OCI-LY7 (cell line): Measurements from ENCODE around the gene SLC35F2. TPM values are rescaled to one million over a fixed set of nuclear protein-coding genes. Genes with fewer than 3 reads are reported as not detected.

Experiments
- BruUV-seq: library from RNA; stranded (reverse); fragments of 400-500 nt; replicated peaks from 2 replicates; lab custom pipeline; 2021; lab: Mats Ljungman, UMichigan
- CTCF ChIA-PET: fragments of 300-600 bp; sonication (Branson Sonifier 250); formaldehyde crosslinking; loops from one replicate; lab custom pipeline; 2022; ENCODE audit warnings: antibody characterized with exemption; ENCODE audit not compliant: unreplicated experiment; lab: Charles Lee
- POLR2A ChIA-PET: fragments of 300-600 bp; sonication (Branson Sonifier 250); formaldehyde crosslinking; loops from one replicate; lab custom pipeline; 2022; ENCODE audit warnings: antibody characterized with exemption; lab: Charles Lee
- DNase-seq: peaks from one replicate; pipeline ENCODE4 v3.0.0-alpha.2; 2015; ENCODE audit warnings: low spot score
- H2AFZ ChIP-seq: fragments of 200-600 bp; sonication (generic), shearing (Covaris generic); 2 replicates; pipeline ENCODE4 v1.6.1; 2014; ENCODE audit warnings: mild to moderate bottlenecking, antibody characterized with exemption, low read length, moderate library complexity
- H3K27ac ChIP-seq: fragments of 200-600 bp; sonication (generic); 2 replicates; pipeline ENCODE4 v1.5.1; 2014; ENCODE audit warnings: mixed run types, low read depth, mild to moderate bottlenecking, moderate library complexity, low read length, inconsistent platforms; ENCODE audit not compliant: poor library complexity, severe bottlenecking
- H3K36me3 ChIP-seq: fragments of 200-600 bp; sonication (generic); 2 replicates; pipeline ENCODE4 v1.6.1; 2014; ENCODE audit warnings: mild to moderate bottlenecking, antibody characterized with exemption, low read length, moderate library complexity, mixed read lengths; ENCODE audit not compliant: insufficient read depth
- H3K4me1 ChIP-seq: fragments of 200-600 bp; sonication (generic); 2 replicates; pipeline ENCODE4 v1.5.1; 2014; ENCODE audit warnings: mild to moderate bottlenecking, low read length; ENCODE audit not compliant: insufficient read depth, poor library complexity, severe bottlenecking
- H3K4me2 ChIP-seq: fragments of 200-600 bp; sonication (generic); 2 replicates; pipeline ENCODE4 v1.6.1; 2014; ENCODE audit warnings: mild to moderate bottlenecking, low read length
- H3K4me3 ChIP-seq: fragments of 200-600 bp; sonication (generic); 2 replicates; pipeline ENCODE4 v1.5.1; 2014; ENCODE audit warnings: mild to moderate bottlenecking, low read depth, low read length; ENCODE audit not compliant: poor library complexity, severe bottlenecking
- H3K79me2 ChIP-seq: fragments of 200-600 bp; sonication (generic); 2 replicates; pipeline ENCODE4 v1.6.1; 2016; ENCODE audit warnings: low read depth, mild to moderate bottlenecking, low read length, moderate library complexity, mixed read lengths; ENCODE audit not compliant: insufficient read depth
- H3K9me2 ChIP-seq: fragments of 200-600 bp; sonication (generic); 2 replicates; pipeline ENCODE4 v1.6.1; 2016; ENCODE audit warnings: mild to moderate bottlenecking, low read length, mixed read lengths; ENCODE audit not compliant: insufficient read depth
- H3K9me3 ChIP-seq: fragments of 200-600 bp; sonication (generic); 2 replicates; pipeline ENCODE4 v1.6.1; 2014; ENCODE audit warnings: mild to moderate bottlenecking, mixed run types, low read length, mixed read lengths
- H4K20me1 ChIP-seq: fragments of 200-600 bp; sonication (generic); 2 replicates; pipeline ENCODE4 v1.6.1; 2014; ENCODE audit warnings: mild to moderate bottlenecking, antibody characterized with exemption, low read length, moderate library complexity, mixed read lengths; ENCODE audit not compliant: insufficient read depth
- EZH2phosphoT487 ChIP-seq: fragments of 200-600 bp; sonication (generic); IDR thresholded peaks from 2 replicates; pipeline ENCODE4 v1.6.1; 2018; ENCODE audit warnings: low read depth, borderline replicate concordance, mild to moderate bottlenecking, mixed run types, antibody characterized with exemption, low read length, moderate library complexity, mixed read lengths
- intact Hi-C: fragments of 100-400 bp; cut with micrococcal nuclease; formaldehyde crosslinking; loops from one replicate; pipeline ENCODE4 v1.10.0; 2022; ENCODE audit not compliant: unreplicated experiment
- total RNA-seq, 2 experiments: library from RNA; depleted of rRNA in 1 of 2; stranded (reverse); fragments of >200 nt in 1 of 2; shearing (Covaris generic) in 1 of 2; gene quantifications; 2 replicates each; pipeline ENCODE4 v1.2.3, GENCODE V29; 2014 to 2022
- TF ChIP-seq, protein P1 (sequence below): fragments of 200-600 bp; sonication (generic); conservative IDR thresholded peaks from 2 replicates; pipeline ENCODE4 v1.5.1; 2014; ENCODE audit warnings: mild to moderate bottlenecking, antibody characterized with exemption, low read length, moderate library complexity, mixed read lengths

Gene SLC35F2
- total RNA-seq, 2 experiments from 2014 or later: 21.1 to 23.3 TPM

DNA sequence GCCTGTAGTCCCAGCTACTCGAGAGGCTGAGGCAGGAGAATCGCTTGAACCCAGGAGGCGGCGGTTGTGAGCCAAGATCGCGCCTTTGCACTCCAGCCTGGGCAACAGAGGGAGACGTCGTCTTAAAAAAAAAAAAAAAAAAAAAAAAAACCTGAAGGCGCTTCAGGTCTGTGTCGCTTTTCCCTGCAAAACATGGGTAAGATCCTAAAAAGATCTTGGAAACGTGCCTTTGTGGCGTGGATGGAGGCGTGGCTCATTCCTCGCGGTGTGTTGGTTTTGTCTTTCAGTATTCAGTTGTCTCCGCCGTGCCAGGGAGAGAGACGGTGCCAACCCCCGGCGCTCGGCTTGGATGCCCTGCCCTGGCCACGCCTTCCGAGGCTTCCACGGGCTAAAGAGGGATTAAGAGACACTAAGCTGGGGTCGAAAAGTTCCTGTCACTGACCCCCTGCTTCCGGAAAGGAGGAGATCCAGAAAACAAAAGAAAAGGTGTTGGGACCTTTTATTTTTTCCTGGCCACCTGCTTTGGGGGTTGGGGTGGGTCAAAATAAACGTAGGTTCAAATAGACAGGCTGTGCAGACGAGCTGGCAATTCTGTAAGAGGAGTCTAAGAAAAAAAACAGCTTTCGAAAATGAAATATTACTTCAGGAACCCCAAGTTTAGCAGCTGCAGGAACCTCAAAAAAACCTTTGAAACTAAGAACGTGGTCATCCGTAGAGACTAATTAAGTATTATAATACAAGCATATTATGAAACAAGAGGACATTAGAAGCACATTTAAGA lies 1.1 kb upstream of the SLC35F2 start:
- Histone ChIP-seq H3K9me3 (no peaks in the 10 kb centered on the region), H4K20me1 (no peaks in the 10 kb centered on the region), H3K9me2 (no peaks in the 10 kb centered on the region), H3K27ac (peak overlapping the region; percentile 62), H3K79me2 (peaks cover 32% of the 10 kb centered on the region), H3K4me2 (peak overlapping the region; percentile 71), H3K4me1 (peaks cover 18% of the 10 kb centered on the region), H3K36me3 (peaks cover 11% of the 10 kb centered on the region), H2AFZ (peak overlapping the region; percentile 98), H3K4me3 (peak overlapping the region; percentile 85)
- ChIA-PET CTCF (no interaction called here), POLR2A (interaction anchor here (0.5 to 1.3 kb wide), 11 partner anchors 10 to 801 kb away, joined by 3 to 6 read pairs (median 3); no protein-coding TSS in a partner anchor)
- TF ChIP-seq, protein P1, sequence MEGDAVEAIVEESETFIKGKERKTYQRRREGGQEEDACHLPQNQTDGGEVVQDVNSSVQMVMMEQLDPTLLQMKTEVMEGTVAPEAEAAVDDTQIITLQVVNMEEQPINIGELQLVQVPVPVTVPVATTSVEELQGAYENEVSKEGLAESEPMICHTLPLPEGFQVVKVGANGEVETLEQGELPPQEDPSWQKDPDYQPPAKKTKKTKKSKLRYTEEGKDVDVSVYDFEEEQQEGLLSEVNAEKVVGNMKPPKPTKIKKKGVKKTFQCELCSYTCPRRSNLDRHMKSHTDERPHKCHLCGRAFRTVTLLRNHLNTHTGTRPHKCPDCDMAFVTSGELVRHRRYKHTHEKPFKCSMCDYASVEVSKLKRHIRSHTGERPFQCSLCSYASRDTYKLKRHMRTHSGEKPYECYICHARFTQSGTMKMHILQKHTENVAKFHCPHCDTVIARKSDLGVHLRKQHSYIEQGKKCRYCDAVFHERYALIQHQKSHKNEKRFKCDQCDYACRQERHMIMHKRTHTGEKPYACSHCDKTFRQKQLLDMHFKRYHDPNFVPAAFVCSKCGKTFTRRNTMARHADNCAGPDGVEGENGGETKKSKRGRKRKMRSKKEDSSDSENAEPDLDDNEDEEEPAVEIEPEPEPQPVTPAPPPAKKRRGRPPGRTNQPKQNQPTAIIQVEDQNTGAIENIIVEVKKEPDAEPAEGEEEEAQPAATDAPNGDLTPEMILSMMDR: no peak
- TF ChIP-seq EZH2phosphoT487: no peak
- intact Hi-C loops: loop anchor here (2.0 to 10.0 kb wide), 7 partner anchors 69 to 803 kb away; partner anchors contain the start of genes ACAT1, ALKBH8, C11orf65 and CUL5
- peak; percentile 53 for DNase-seq
- no TSS peak for BruUV-seq

DNA sequence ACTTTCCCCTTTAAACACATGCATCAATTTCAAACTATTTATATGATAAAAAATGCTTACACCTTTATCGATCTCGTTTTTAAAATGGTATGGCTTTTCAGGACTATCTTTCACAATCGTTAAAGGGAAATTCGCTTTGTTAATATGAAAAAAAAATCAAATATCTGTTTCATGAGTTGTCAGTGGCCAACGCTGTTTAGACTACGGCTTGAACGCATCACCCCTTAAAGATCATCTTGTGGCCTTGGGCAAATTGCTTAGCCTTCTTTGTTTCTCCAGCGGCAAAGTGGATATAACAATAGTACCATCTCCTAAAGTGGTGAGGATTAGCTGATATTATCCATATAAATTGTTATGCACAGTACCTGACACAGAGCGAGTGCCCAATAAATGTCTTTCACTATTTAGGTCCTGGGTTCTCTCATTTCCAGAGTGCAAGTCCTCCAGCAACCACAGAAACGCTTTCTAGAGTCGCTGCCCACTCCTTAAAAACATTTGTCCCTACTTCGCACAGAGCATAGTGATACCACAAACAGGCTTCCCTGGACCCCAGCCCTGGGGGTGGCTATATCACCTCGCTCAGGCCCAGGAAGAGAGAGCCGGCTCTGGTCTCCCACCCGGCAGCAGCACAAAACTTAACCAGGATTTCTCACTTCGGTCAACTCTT lies 904 bp downstream of the SLC35F2 start:
- peak overlapping the region; percentile 98 for H2AFZ ChIP-seq
- no peak for DNase-seq
- peak overlapping the region; percentile 85 for H3K4me3 ChIP-seq
- BruUV-seq: TSS peak; percentile 69
- H3K9me3 ChIP-seq: no peaks in the 10 kb centered on the region
- H4K20me1 ChIP-seq: no peaks in the 10 kb centered on the region
- peaks cover 14% of the 10 kb centered on the region for H3K36me3 ChIP-seq
- peaks cover 18% of the 10 kb centered on the region for H3K4me1 ChIP-seq
- H3K27ac ChIP-seq: peak overlapping the region; percentile 62
- ChIA-PET POLR2A (no interaction called here), CTCF (no interaction called here)
- H3K79me2 ChIP-seq: peaks cover 49% of the 10 kb centered on the region
- TF ChIP-seq EZH2phosphoT487: no peak
- TF ChIP-seq, protein P1: no peak
- H3K9me2 ChIP-seq: no peaks in the 10 kb centered on the region
- intact Hi-C loops: loop anchor here (2.0 to 5.0 kb wide), 6 partner anchors 71 to 805 kb away; partner anchors contain the start of genes ACAT1, ALKBH8, C11orf65 and CWF19L2
- peak overlapping the region; percentile 71 for H3K4me2 ChIP-seq
